HuH-7.5 (cell line): ENCODE measurements around the gene TUT4.

Experiments
- DNase-seq: peaks from one replicate; pipeline ENCODE4 v3.0.0; 2011; ENCODE audit warnings: low spot score

Gene TUT4

DNA sequence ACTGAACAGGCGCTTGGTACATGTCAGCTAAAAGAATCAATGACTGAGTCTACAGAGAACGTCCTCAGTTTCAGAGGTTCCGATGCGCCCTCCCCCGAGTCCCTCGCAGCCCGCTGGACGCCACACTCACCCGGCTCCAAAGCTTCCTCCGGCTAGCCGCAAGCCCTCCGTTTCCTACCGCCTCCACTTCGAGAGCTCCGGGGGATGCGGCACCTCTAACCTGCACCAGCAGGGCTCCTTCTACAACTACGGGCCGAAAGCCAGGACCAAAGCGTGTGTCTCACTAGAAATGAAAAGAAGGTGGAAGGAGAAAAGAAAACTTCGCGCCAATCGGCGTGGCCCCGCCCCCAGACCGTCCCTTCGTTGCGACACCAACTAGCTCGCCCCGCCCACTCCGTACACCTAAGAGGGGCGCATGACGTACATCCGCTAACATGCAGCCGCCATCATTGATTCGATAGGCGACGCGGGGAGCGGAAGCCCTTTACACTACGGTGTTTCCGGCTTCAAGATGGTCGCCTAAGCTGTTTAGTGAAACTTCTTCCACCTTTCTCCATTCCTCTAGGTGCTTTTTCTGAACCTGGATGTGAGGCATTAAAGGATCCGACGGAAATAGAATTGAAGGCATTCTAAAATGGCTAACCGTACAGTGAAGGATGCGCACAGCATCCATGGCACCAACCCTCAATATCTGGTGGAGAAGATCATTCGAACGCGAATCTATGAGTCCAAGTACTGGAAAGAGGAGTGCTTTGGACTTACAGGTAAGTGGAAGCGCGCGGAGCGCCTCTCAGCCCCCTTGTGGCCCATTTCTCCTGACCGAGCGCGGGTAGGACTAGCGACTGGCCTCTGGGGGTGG lies 148.5 kb downstream of the TUT4 start, which contains the start of the genes ORC1 and PRPF38A:
Gene ORC1 (minus strand): TSS at position 308 of the 859 bp plus-strand sequence. CDS start 2,200 bp downstream, outside the sequence.
Gene PRPF38A (plus strand): TSS at position 487 of the 859 bp plus-strand sequence. CDS start 148 bp downstream, at position 635.
- DNase-seq: peak; percentile 70

DNA sequence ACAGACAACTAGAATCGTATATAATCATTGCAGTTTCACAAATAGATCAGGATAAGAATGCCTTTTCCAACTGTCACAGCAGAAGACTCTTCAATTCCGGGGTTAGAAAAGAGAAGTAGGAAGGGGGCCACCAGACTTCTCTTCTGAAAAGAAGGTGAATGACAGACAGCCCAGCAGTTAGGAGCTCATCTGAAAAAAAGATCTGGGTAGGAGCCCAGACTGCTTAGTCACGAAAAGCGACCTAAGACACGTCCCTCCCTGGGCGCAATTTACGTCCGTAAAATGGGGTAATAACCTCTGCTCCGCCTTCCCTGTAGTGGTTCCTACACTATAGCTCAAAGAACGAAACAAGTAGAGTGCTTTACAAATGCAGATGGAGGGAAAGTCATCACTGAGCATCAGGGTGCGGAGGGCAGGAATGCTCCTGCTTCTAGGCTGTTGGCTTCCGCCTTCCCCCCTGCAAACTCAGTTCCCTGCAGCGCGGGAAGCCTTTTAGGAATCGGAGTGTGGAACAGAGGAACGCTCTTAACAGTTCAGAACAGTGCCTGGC lies 149.3 kb downstream of the TUT4 start:
- DNase-seq: peak; percentile 24

DNA sequence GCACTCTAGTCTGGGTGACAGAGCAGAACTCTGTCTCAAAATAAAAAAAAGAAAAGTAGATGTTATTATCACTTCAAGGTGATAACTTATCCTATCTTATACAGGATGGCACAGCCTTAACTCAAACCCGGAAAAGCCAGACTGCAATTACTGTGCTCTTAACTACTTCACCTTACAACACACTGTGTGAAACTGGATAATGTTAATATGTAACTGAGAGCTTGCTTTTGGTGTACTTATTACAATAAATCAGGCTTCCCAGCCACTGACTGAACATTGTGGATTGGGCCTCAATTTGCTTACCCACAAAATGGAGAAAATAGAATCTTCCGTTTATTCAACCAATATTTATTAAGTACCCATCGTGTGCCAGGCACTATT lies 150.0 kb downstream of the TUT4 start:
- DNase-seq: no peak

DNA sequence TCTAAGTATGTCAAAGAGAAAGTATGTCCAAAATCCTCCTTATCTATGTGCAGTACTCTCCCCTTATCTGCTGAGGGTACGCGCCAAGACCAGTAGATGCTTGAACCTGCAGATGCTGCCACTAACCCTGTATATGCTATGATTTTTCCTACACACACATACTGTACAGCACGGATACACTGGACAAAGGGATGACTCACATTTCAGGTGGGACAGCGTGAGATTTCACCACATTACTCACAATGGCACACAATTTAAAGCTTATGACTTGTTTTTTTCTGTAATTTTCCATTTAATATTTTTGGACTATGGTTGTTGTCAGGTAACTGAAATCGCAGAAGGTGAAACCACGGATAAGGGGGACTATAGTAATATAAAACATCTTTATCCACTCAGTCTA lies 152.8 kb downstream of the TUT4 start:
- no peak for DNase-seq

DNA sequence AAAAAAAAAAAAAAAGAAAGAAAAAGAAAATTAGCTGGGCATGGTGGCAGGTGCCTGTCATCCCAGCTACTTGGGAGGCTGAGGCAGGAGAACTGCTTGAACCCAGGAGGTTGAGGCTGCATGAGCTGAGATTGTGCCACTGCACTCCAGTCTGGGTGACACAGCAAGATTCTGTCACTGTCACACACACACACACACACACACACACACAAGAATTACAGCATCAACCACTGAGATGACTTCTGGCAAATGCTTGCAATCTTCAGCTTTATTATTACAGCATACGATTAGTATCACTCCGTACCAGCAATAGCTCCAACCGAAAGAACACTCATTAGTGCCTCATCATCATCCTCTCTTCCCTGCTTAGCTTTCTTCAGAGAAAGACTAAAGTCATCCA lies 153.3 kb downstream of the TUT4 start:
- no peak for DNase-seq

DNA sequence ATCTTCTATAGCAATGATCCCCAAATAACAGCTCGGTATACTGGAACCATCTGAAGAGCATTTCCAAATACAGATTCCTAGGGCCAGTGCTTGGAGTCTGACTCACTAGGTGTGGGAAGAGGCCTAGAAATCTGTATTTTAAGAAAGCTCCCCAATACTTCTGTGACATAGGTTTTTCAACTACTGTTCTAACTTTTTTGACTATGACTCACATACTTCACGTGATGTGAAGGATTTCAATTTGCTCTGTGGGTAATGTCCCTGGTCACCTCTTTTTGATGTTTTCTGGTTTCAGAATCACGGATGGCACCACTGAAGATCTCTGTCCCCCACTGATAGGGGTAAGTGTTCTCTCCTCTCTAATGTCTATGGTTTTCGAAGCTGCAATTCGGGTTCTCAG lies 159.7 kb downstream of the TUT4 start:
- no peak for DNase-seq

DNA sequence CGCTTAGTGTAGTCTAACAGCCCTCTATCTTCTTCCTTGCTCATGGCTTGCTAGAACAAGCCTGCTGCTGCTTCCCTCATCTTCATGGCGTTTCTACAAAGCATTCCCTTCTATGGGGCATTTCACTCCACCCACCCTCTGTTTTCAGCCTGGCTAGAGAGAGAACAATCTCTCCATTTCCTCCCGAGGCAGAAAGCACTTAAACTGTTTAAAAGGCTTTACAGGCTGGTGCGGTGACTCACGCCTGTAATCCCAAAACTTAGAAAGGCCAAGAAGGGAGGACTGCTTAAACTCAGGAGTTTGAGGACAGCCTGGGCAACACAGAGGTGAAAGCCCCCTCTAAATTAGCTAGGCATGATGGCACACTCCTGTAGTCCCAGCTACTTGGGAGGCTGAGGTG lies 166.4 kb downstream of the TUT4 start:
- no peak for DNase-seq

DNA sequence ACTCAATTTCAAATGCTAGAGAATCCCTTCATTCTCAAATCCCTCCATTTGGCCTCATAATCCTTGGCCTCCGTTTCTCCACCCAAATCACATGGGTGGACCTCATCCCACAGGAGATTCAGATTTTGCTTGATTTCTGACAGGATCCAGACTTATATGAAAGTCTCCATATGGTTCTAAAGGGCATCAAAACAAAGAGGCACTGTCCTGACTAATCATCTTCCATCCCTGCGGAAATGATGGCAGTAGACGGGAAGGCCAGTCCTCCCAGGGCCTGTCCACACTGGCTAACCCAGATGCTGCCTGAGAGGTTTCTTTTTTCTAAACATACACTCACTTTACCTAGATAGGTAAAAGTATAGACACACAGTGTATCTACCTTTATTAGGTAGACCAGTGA lies 167.5 kb downstream of the TUT4 start:
- no peak for DNase-seq
